IMR-90 (cell line): ENCODE data around the gene TTLL7.

ENCODE experiments used
- CEBPB ChIP-seq: IDR thresholded peaks from 2 replicates; pipeline ENCODE4 v1.6.1; 2012; ENCODE audit warnings: low read depth, low read length, improper control_type of control experiment
- MAFK ChIP-seq: IDR thresholded peaks from 2 replicates; pipeline ENCODE4 v1.6.1; 2012; ENCODE audit warnings: low read depth, low read length, improper control_type of control experiment
- MAZ ChIP-seq: IDR thresholded peaks from 2 replicates; pipeline ENCODE4 v1.6.1; 2012; ENCODE audit warnings: low read depth, mild to moderate bottlenecking, low read length, improper control_type of control experiment, moderate library complexity, borderline replicate concordance
- POLR2A ChIP-seq: IDR thresholded peaks from 2 replicates; pipeline ENCODE4 v1.6.1; 2012; ENCODE audit warnings: mild to moderate bottlenecking, low read depth, low read length
- RAD21 ChIP-seq: IDR thresholded peaks from 2 replicates; pipeline ENCODE4 v1.6.1; 2012; ENCODE audit warnings: low read length, improper control_type of control experiment
- RCOR1 ChIP-seq: IDR thresholded peaks from 2 replicates; pipeline ENCODE4 v1.6.1; 2012; ENCODE audit warnings: mild to moderate bottlenecking, low read length, improper control_type of control experiment; ENCODE audit not compliant: insufficient replicate concordance
- RFX5 ChIP-seq: IDR thresholded peaks from 2 replicates; pipeline ENCODE4 v1.8.0; 2012; ENCODE audit warnings: low read depth, mild to moderate bottlenecking, low read length, moderate library complexity
- SMC3 ChIP-seq: fragments of 150-350 bp; IDR thresholded peaks from 2 replicates; pipeline ENCODE4 v1.6.1; 2016; ENCODE audit warnings: low read depth, mild to moderate bottlenecking, antibody characterized with exemption, low read length, moderate library complexity
- TF ChIP-seq, protein P1 (sequence below): conservative IDR thresholded peaks from 2 replicates; pipeline ENCODE4 v1.5.1; 2012; ENCODE audit warnings: mild to moderate bottlenecking, low read depth, low read length, improper control_type of control experiment
- TF ChIP-seq, protein P2 (sequence below): fragments of 150-350 bp; IDR thresholded peaks from 2 replicates; pipeline ENCODE4 v1.6.1; 2016; ENCODE audit warnings: low read depth, mild to moderate bottlenecking, low read length, moderate library complexity, borderline replicate concordance
- TF ChIP-seq, protein P3 (sequence below): fragments of 150-350 bp; IDR thresholded peaks from 2 replicates; pipeline ENCODE4 v1.6.1; 2017; ENCODE audit warnings: mild to moderate bottlenecking, antibody characterized with exemption, low read length, low read depth

DNA sequence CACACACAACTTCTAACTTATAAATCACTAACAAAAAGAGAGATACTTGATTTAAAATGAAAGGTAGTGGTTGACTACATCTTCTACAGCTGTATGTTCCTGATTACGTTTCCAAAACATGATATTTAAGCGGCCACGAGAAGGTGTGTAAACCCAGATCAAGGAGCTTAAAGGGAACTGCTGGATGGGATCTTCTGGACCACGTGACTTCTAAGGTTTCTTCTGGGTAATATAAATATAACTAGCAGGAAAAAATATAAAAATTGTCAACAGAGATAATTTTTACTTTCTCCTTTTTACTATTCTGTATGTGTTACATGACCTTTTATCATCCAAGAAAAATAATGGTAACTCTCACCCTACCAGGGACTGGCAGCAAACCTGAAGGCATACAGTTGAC, 66.2 kb downstream of the TTLL7 start:
- TF ChIP-seq RAD21 (no peak), RCOR1 (no peak), SMC3 (no peak), POLR2A (no peak), CEBPB (no peak), RFX5 (no peak), MAFK (no peak), MAZ (no peak)
- TF ChIP-seq, protein P1, sequence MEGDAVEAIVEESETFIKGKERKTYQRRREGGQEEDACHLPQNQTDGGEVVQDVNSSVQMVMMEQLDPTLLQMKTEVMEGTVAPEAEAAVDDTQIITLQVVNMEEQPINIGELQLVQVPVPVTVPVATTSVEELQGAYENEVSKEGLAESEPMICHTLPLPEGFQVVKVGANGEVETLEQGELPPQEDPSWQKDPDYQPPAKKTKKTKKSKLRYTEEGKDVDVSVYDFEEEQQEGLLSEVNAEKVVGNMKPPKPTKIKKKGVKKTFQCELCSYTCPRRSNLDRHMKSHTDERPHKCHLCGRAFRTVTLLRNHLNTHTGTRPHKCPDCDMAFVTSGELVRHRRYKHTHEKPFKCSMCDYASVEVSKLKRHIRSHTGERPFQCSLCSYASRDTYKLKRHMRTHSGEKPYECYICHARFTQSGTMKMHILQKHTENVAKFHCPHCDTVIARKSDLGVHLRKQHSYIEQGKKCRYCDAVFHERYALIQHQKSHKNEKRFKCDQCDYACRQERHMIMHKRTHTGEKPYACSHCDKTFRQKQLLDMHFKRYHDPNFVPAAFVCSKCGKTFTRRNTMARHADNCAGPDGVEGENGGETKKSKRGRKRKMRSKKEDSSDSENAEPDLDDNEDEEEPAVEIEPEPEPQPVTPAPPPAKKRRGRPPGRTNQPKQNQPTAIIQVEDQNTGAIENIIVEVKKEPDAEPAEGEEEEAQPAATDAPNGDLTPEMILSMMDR = no peak
- TF ChIP-seq, protein P2, sequence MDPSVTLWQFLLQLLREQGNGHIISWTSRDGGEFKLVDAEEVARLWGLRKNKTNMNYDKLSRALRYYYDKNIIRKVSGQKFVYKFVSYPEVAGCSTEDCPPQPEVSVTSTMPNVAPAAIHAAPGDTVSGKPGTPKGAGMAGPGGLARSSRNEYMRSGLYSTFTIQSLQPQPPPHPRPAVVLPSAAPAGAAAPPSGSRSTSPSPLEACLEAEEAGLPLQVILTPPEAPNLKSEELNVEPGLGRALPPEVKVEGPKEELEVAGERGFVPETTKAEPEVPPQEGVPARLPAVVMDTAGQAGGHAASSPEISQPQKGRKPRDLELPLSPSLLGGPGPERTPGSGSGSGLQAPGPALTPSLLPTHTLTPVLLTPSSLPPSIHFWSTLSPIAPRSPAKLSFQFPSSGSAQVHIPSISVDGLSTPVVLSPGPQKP = no peak
- TF ChIP-seq, protein P3, sequence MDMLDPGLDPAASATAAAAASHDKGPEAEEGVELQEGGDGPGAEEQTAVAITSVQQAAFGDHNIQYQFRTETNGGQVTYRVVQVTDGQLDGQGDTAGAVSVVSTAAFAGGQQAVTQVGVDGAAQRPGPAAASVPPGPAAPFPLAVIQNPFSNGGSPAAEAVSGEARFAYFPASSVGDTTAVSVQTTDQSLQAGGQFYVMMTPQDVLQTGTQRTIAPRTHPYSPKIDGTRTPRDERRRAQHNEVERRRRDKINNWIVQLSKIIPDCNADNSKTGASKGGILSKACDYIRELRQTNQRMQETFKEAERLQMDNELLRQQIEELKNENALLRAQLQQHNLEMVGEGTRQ = no peak
